GM20000 (cell line): ENCODE data around the gene IL7R.
"Not testable (repeated sequence)": the region's sequence is repeated elsewhere in the genome, so short reads cannot be mapped to it uniquely, and the experiment has no call there.

Experiments used
- DNase-seq: peaks from one replicate; pipeline ENCODE4 v3.0.0; 2012; ENCODE audit warnings: low spot score
- TF ChIP-seq, protein P1 (sequence below): IDR thresholded peaks from 2 replicates; pipeline ENCODE4 v1.5.1; 2012; ENCODE audit warnings: mild to moderate bottlenecking, control low read depth; ENCODE audit errors: extremely low read depth, missing control alignments

IL7R gene

DNA sequence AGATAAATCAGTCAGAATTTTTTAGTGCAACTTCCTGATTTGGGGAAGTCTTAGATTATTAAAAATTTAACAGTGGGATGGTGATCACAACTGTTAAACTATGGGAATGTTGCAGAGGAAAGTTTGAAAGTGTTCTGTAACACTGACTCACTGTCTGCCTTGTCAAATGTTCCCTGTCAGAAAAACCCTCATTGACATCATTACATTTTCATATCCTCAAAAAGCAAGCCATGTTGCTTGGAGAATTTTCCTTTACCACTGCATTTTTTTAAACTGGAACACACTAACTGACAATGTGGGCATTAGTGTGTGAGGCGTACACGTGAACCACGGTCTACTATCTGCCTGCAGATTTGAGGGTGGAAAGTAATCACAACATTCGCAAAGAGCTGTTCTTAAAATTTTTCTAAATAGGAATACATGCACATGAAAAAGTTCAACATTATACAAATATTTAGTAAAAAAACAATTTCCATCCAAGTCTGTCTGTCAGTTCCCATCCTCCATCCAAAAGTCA lies 28.6 kb upstream of the IL7R start:
- TF ChIP-seq, protein P1, sequence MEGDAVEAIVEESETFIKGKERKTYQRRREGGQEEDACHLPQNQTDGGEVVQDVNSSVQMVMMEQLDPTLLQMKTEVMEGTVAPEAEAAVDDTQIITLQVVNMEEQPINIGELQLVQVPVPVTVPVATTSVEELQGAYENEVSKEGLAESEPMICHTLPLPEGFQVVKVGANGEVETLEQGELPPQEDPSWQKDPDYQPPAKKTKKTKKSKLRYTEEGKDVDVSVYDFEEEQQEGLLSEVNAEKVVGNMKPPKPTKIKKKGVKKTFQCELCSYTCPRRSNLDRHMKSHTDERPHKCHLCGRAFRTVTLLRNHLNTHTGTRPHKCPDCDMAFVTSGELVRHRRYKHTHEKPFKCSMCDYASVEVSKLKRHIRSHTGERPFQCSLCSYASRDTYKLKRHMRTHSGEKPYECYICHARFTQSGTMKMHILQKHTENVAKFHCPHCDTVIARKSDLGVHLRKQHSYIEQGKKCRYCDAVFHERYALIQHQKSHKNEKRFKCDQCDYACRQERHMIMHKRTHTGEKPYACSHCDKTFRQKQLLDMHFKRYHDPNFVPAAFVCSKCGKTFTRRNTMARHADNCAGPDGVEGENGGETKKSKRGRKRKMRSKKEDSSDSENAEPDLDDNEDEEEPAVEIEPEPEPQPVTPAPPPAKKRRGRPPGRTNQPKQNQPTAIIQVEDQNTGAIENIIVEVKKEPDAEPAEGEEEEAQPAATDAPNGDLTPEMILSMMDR: no peak
- DNase-seq: no peak

DNA sequence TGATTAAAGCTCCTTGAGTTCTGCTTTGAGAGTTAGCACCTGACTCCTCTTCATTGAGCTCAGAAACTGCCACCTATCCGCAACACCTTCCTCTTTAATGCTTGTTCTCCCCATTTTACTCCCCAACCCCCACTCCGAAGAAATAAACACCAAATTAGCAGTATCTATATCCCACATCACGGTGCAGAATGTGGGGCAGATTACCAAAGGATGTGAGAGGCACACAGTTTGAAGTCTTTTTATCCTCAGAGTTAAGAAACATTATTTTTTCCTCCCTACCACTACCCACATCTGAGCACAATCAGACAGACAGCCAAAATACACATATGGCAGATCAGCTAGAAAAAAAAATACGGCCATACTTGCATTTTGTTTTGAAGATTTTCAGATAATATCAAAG lies 26.1 kb upstream of the IL7R start:
- TF ChIP-seq, protein P1: no peak

DNA sequence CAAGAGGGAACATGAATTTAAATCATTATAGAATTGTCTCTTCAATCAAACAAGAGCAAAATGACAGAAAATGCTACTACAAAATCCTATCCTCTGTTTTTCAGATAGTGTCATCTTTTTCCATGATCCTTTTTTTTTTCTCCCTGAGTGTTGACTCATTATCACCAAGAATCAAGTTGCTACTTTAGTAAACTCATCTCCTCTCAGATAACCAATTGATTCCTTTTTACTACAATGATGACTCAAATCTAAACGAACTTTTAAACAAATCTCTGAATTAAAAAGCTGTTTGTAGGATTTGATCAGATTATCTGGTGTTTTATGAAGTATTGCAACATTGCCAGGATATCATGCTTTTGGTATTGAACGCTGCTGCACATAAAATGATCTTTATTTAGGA lies 23.9 kb upstream of the IL7R start:
- DNase-seq: no peak

More for the DNA sequence above, 26.1 kb upstream of the IL7R start:
- DNase-seq: no peak

DNA sequence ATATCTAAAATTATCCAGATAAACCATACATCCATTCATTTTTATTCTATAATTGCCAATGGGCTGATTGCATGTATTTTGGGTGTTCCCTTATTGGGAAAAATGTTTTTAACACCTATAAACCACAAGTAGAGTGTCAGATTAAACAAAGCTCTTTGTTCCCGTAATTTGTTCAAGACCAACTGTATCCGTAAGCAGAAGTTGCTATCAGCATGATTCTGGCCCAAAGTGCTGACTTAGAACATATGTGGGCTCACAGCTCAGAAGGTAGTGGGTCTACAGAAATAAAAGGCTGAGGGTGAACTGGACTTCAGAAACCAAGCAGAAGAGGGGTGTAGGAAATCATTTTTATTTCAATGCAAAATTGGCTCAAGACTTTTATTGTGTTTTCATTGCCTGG lies 23.5 kb upstream of the IL7R start:
- no peak for DNase-seq
- TF ChIP-seq, protein P1: no peak

More for the DNA sequence above, 23.9 kb upstream of the IL7R start:
- TF ChIP-seq, protein P1: no peak

DNA sequence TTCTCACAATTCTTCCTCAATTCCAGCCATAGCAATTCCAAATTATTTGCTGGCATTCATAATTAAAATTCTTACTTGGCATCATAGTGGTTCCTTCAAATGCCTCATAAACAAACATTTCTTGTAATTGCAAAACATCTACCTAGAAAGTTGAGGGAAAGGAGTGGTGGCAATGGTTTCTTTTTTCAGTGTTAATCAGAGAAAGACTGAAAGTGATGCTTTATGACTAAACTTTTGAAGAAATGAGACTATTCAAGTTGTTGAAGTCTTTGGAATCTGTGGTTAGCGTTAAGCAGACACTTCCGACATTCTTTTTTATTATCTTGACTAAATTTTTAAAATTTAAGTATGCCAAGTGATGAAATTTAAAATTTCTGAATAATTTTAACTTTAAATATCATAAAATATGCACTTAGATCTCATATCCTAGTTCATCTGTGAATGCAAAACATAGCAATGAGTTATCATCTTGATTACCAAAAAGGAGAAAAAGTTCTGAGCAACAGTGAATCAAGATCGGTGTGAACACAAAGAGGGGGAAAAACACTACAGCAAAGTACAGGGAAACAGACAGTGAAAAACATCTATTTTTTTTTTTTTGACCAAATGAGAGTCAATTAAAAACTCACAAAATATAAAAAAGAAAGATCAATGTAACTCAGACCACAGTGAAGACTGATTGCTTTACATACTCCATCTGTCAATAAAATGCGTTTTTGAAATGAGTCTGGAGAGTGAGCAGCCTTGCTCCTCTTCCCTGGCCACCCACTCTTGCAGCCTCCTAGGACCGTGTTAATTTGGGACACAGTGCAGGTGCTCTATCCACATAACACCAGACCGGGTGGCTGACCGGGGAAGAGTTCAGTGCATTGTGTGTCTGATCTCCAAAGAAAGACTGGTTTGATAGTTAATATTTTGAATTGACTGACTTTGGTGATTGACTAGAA lies 20.6 kb upstream of the IL7R start:
- TF ChIP-seq, protein P1: no peak
- no peak for DNase-seq

DNA sequence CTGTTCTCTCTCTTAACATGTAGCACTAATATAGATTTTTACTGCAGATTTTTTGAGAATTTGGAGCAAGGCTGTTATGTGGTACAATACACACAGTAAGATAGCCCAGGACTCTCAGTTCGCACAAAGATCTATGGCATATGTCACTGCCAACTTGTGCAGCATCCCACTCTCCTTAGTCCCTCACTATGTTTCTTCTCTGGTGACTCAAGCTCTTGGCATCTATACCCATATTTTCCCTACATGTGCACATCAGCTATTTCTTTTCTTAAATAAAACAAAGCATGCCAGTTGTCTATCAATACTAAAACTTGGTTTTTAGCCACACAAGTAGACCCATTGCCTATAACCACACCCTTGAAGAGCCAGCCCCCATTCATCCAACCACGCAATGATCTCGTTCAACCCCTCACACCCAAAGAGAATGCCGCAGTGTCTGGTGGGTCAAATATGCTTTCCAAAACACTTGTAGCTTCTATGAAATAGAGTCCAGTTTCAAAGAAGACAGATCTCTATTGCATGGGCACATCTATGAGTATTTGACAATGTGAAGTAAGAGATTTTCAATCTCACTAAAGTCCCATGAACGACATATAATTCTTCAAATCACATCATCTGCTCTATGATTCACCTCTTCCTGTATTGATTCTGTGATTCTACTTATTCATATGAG lies 18.2 kb upstream of the IL7R start:
- TF ChIP-seq, protein P1: no peak
- DNase-seq: no peak

DNA sequence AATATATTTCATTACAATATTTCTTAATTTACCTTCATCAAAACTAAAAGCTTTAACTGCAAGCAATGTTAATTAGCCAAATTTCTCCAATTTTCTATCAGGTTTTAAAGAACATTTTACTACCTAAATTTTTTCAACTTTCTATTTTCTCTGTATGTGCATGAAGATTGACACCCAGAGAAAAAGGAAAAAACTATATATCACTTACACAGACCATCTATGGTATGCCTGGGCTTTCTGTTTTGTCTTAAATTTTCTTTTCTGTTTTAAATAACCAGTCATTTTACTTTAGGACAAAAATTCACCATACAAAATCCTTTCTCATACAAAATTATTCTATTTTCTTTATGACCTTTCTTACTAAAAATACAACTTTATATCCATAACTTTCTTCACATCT lies 13.8 kb upstream of the IL7R start:
- TF ChIP-seq, protein P1: no peak
- DNase-seq: no peak

DNA sequence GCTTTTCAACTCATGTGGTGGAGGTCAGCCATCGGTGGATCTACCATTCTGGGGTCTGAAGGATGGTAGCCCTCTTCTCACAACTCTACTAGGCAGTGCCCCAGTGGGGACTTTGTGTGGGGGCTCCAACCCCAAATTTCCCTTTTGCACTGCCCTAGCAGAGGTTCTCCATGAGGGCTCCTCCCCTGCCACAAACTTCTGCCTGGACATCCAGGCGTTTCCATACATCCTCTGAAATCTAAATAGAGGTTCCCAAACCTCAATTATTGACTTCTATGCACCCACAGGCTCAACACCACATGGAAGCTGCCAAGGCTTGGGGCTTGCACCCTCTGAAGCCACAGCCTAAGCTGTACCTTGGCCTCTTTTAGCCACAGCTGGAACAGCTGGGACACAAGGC lies 11.2 kb upstream of the IL7R start:
- not testable (repeated sequence) for DNase-seq
